Smooth muscle cell (in vitro differentiated cells): ENCODE data around the gene STPG4. TPM values are rescaled to one million over a fixed set of nuclear protein-coding genes. Genes with fewer than 3 reads are reported as not detected.

ENCODE experiments used
- DNase-seq: peaks from one replicate; lab custom pipeline; 2025; ENCODE audit not compliant: unreplicated experiment; lab: John Stamatoyannopoulos, UW
- H2AFZ ChIP-seq: fragments of 200-600 bp; sonication (generic); 2 replicates; pipeline ENCODE4 v1.6.0; 2016; ENCODE audit warnings: antibody characterized with exemption, low read depth, mild to moderate bottlenecking
- H3F3A ChIP-seq: fragments of 200-600 bp; sonication (generic); 2 replicates; pipeline ENCODE4 v1.6.0; 2017; ENCODE audit warnings: antibody characterized with exemption, low read depth
- H3K27ac ChIP-seq: fragments of 200-600 bp; sonication (generic); 2 replicates; pipeline ENCODE4 v1.5.1; 2016; ENCODE audit warnings: low read depth, mild to moderate bottlenecking
- H3K27me3 ChIP-seq: fragments of 200-600 bp; sonication (generic); 2 replicates; pipeline ENCODE4 v1.6.1; 2016; ENCODE audit warnings: low read depth, mild to moderate bottlenecking
- H3K36me3 ChIP-seq: fragments of 200-600 bp; sonication (generic); 2 replicates; pipeline ENCODE4 v1.5.1; 2016; ENCODE audit warnings: low read depth
- H3K4me1 ChIP-seq: fragments of 200-600 bp; sonication (generic); 2 replicates; pipeline ENCODE4 v1.5.1; 2016; ENCODE audit warnings: low read depth
- H3K4me2 ChIP-seq: fragments of 200-600 bp; sonication (generic); 2 replicates; pipeline ENCODE4 v1.6.0; 2016; ENCODE audit warnings: mild to moderate bottlenecking
- H3K4me3 ChIP-seq: fragments of 200-600 bp; sonication (generic); 2 replicates; pipeline ENCODE4 v1.5.1; 2016; ENCODE audit warnings: mild to moderate bottlenecking
- H3K79me2 ChIP-seq: fragments of 200-600 bp; sonication (generic); 2 replicates; pipeline ENCODE4 v1.6.0; 2016; ENCODE audit warnings: low read depth, mild to moderate bottlenecking
- H3K9ac ChIP-seq: fragments of 200-600 bp; sonication (generic); 2 replicates; pipeline ENCODE4 v1.6.0; 2016; ENCODE audit warnings: low read depth
- H3K9me3 ChIP-seq: fragments of 200-600 bp; sonication (generic); replicated peaks from 2 replicates; pipeline ENCODE4 v1.5.1; 2016; ENCODE audit warnings: low read depth
- H4K20me1 ChIP-seq: fragments of 200-600 bp; sonication (generic); 2 replicates; pipeline ENCODE4 v1.6.0; 2016; ENCODE audit warnings: low read depth
- WGBS: methylation state at CpG from one replicate; pipeline ENCODE4 v1.1.7; 2016; ENCODE audit warnings: low lambda C conversion rate; 5-methylcytosine and 5-hydroxymethylcytosine counted together
- polyA plus RNA-seq: library from polyadenylated mRNA; unstranded; fragments of >200 nt; fragmentation: Nextera tagmentation; extraction: Ambion mirVana; gene quantifications from 2 replicates; pipeline ENCODE4 v1.2.1, GENCODE V29; 2016
- total RNA-seq: library from RNA; depleted of rRNA; stranded (reverse); fragments of >200 nt; gene quantifications from 2 replicates; pipeline ENCODE4 v1.2.3, GENCODE V29; 2014
- TF ChIP-seq, protein P1 (sequence below): fragments of 200-600 bp; sonication (generic); IDR thresholded peaks from 2 replicates; pipeline ENCODE4 v1.5.1; 2017; ENCODE audit warnings: borderline replicate concordance, mild to moderate bottlenecking, antibody characterized with exemption; ENCODE audit not compliant: insufficient read depth, poor library complexity, severe bottlenecking

The STPG4 gene
- total and polyA plus RNA-seq, 2 experiments from 2014 or later, result 0.54 TPM; not detected in 1

- Histone ChIP-seq H3K9ac (no peak overlapping the region), H3K4me1 (peaks cover 7% of the 10 kb centered on the region), H3K36me3 (no peaks in the 10 kb centered on the region), H3K79me2 (no peaks in the 10 kb centered on the region), H3K27ac (peak overlapping the region; percentile 50), H2AFZ (no peak overlapping the region), H3K4me2 (no peak overlapping the region), H4K20me1 (no peaks in the 10 kb centered on the region), H3F3A (peaks cover 11% of the 10 kb centered on the region), H3K4me3 (no peak overlapping the region), H3K27me3 (no peaks in the 10 kb centered on the region), H3K9me3 (no peaks in the 10 kb centered on the region)
- no peak for DNase-seq
- TF ChIP-seq, protein P1, sequence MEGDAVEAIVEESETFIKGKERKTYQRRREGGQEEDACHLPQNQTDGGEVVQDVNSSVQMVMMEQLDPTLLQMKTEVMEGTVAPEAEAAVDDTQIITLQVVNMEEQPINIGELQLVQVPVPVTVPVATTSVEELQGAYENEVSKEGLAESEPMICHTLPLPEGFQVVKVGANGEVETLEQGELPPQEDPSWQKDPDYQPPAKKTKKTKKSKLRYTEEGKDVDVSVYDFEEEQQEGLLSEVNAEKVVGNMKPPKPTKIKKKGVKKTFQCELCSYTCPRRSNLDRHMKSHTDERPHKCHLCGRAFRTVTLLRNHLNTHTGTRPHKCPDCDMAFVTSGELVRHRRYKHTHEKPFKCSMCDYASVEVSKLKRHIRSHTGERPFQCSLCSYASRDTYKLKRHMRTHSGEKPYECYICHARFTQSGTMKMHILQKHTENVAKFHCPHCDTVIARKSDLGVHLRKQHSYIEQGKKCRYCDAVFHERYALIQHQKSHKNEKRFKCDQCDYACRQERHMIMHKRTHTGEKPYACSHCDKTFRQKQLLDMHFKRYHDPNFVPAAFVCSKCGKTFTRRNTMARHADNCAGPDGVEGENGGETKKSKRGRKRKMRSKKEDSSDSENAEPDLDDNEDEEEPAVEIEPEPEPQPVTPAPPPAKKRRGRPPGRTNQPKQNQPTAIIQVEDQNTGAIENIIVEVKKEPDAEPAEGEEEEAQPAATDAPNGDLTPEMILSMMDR, result no peak
- 87% methylated on average over 9 of the region's 9 CpGs for WGBS
Measured at GRCh38 chr2:47086054-47086471, 69.0 kb downstream of the STPG4 start.

GRCh38 chr2:47083886-47084687 is 71.0 kb downstream of the STPG4 start:
- Histone ChIP-seq H3F3A (peaks cover 11% of the 10 kb centered on the region), H4K20me1 (no peaks in the 10 kb centered on the region), H3K27ac (no peak overlapping the region), H3K4me2 (no peak overlapping the region), H3K9ac (no peak overlapping the region), H3K9me3 (no peaks in the 10 kb centered on the region), H3K36me3 (no peaks in the 10 kb centered on the region), H3K4me1 (peaks cover 7% of the 10 kb centered on the region), H3K27me3 (no peaks in the 10 kb centered on the region), H3K4me3 (no peak overlapping the region), H2AFZ (no peak overlapping the region), H3K79me2 (no peaks in the 10 kb centered on the region)
- TF ChIP-seq, protein P1, result no peak
- no peak for DNase-seq
- 91% methylated on average over 17 of the region's 17 CpGs for WGBS

GRCh38 chr2:47083485-47083884 is 71.6 kb downstream of the STPG4 start:
- Histone ChIP-seq H4K20me1 (no peaks in the 10 kb centered on the region), H3K4me1 (peaks cover 2% of the 10 kb centered on the region), H3K36me3 (no peaks in the 10 kb centered on the region), H3K9me3 (no peaks in the 10 kb centered on the region), H2AFZ (no peak overlapping the region), H3K27ac (no peak overlapping the region), H3K4me2 (no peak overlapping the region), H3K27me3 (no peaks in the 10 kb centered on the region), H3K4me3 (no peak overlapping the region), H3F3A (peaks cover 8% of the 10 kb centered on the region), H3K79me2 (no peaks in the 10 kb centered on the region), H3K9ac (no peak overlapping the region)
- 100% methylated on average over 3 of the region's 3 CpGs for WGBS
- TF ChIP-seq, protein P1, result no peak
- DNase-seq, result no peak

DNA sequence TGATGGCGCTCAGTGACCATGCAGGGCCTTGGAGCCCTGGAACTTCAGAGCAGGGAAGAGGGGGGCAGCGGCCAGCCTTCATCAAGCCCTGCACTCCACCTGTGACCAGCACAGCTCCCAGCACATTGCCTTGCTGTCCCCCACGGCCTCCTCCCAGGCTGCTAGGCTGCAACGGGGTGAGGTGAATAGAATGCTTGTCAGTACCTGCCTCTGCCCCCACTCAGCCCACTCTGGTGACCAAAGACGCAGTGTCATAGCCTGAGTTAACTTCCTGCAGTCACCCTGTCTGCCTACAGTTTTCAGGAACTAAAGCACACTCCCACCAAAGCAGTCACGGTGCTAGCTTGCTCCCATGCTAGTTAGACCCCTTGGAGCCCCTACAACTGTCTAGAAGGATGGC is 72.1 kb downstream of the STPG4 start:
- Histone ChIP-seq H3K79me2 (no peaks in the 10 kb centered on the region), H3K36me3 (no peaks in the 10 kb centered on the region), H3K9me3 (no peaks in the 10 kb centered on the region), H3K9ac (no peak overlapping the region), H3F3A (peaks cover 8% of the 10 kb centered on the region), H3K27me3 (no peaks in the 10 kb centered on the region), H4K20me1 (no peaks in the 10 kb centered on the region), H3K4me3 (no peak overlapping the region), H3K27ac (no peak overlapping the region), H3K4me2 (no peak overlapping the region), H3K4me1 (no peaks in the 10 kb centered on the region), H2AFZ (no peak overlapping the region)
- 86% methylated on average over 6 of the region's 6 CpGs for WGBS
- TF ChIP-seq, protein P1, result no peak
- no peak for DNase-seq
